Endothelial cell of umbilical vein (primary cell): ENCODE data around the gene AUTS2. TPM values are rescaled to one million over a fixed set of nuclear protein-coding genes. Genes with fewer than 3 reads are reported as not detected.

ENCODE experiments used
- BruUV-seq: library from RNA; stranded (reverse); fragments of 400-500 nt; replicated peaks from 2 replicates; lab custom pipeline; 2021; lab: Mats Ljungman, UMichigan
- CTCF ChIA-PET: fragments of 300-600, 350-600 bp; sonication (Branson Sonifier 250); formaldehyde crosslinking; loops from one replicate; lab custom pipeline; 2021; ENCODE audit warnings: antibody characterized with exemption, inconsistent platforms; lab: Charles Lee
- POLR2A ChIA-PET: fragments of 300-600, 350-600 bp; sonication (Branson Sonifier 250); formaldehyde crosslinking; loops from one replicate; lab custom pipeline; 2021; ENCODE audit warnings: antibody characterized with exemption, inconsistent platforms; lab: Charles Lee
- DNase-seq: peaks from one replicate; pipeline ENCODE4 v3.0.0-alpha.2; 2011; ENCODE audit warnings: low read depth, low spot score
- FAIRE-seq: peaks from 2 replicates; lab custom pipeline; 2011; peaks lifted over from hg19 to GRCh38; lab: Jason Lieb, UNC
- H2AFZ ChIP-seq: 2 replicates; pipeline ENCODE4 v1.6.0; 2012; ENCODE audit warnings: low read depth, low read length, control low read depth, inconsistent platforms
- H3K27ac ChIP-seq: 2 replicates; pipeline ENCODE4 v1.5.1; 2011; ENCODE audit warnings: low read depth, mild to moderate bottlenecking, control low read depth, low read length, moderate library complexity; ENCODE audit not compliant: insufficient read depth
- H3K27me3 ChIP-seq, 2 experiments: 2 replicates each; pipeline versions ENCODE4 v1.6.0 to v1.6.1; 2011; ENCODE audit warnings: low read length in 2 of 2, mixed read lengths in 1 of 2; ENCODE audit not compliant: control insufficient read depth in 2 of 2, insufficient read depth in 2 of 2
- H3K36me3 ChIP-seq, 2 experiments: 2 replicates in 1 of 2; 3 replicates in 1 of 2; pipeline ENCODE4 v1.5.1; 2011; ENCODE audit warnings: low read length in 2 of 2, mild to moderate bottlenecking in 1 of 2, moderate library complexity in 1 of 2; ENCODE audit not compliant: control insufficient read depth in 2 of 2, insufficient read depth in 2 of 2; ENCODE audit errors: extremely low read depth in 1 of 2
- H3K4me1 ChIP-seq: 3 replicates; pipeline ENCODE4 v1.5.1; 2011; ENCODE audit warnings: mild to moderate bottlenecking, low read length; ENCODE audit not compliant: control insufficient read depth, insufficient read depth; ENCODE audit errors: extremely low read depth
- H3K4me2 ChIP-seq: 2 replicates; pipeline ENCODE4 v1.6.1; 2011; ENCODE audit warnings: low read length, control low read depth, mixed read lengths; ENCODE audit not compliant: insufficient read depth
- H3K4me3 ChIP-seq, 3 experiments: fragments of 200-600 bp in 1 of 3; sonication (generic), shearing (Covaris generic) in 1 of 3; replicated peaks in 1 of 3; 2 replicates each; pipeline ENCODE4 v1.5.1; 2011 to 2016; ENCODE audit warnings: control low read depth in 3 of 3, low read length in 3 of 3, mild to moderate bottlenecking in 2 of 3, inconsistent platforms in 1 of 3, low read depth in 1 of 3, moderate library complexity in 1 of 3; ENCODE audit not compliant: insufficient read depth in 1 of 3
- H3K79me2 ChIP-seq: 2 replicates; pipeline ENCODE4 v1.6.0; 2012; ENCODE audit warnings: low read length, inconsistent platforms; ENCODE audit not compliant: control insufficient read depth, insufficient read depth
- H3K9ac ChIP-seq: replicated peaks from 2 replicates; pipeline ENCODE3; 2011; ENCODE audit warnings: low read length, control low read depth; ENCODE audit not compliant: insufficient read depth; ENCODE audit errors: extremely low read depth
- H3K9me1 ChIP-seq: replicated peaks from 3 replicates; pipeline ENCODE4 v1.6.0; 2011; ENCODE audit warnings: mild to moderate bottlenecking, low read length; ENCODE audit not compliant: control insufficient read depth, insufficient read depth; ENCODE audit errors: extremely low read depth
- H3K9me3 ChIP-seq: replicated peaks from 2 replicates; pipeline ENCODE4 v1.5.1; 2012; ENCODE audit warnings: low read length, inconsistent platforms; ENCODE audit not compliant: control insufficient read depth, insufficient read depth
- H4K20me1 ChIP-seq: replicated peaks from 2 replicates; pipeline ENCODE3; 2011; ENCODE audit warnings: mild to moderate bottlenecking, low read length; ENCODE audit not compliant: control insufficient read depth, insufficient read depth; ENCODE audit errors: extremely low read depth
- EZH2 ChIP-seq: IDR thresholded peaks from 2 replicates; pipeline ENCODE4 v1.6.1; 2012; ENCODE audit warnings: borderline replicate concordance, low read depth, mild to moderate bottlenecking, moderate library complexity, low read length, inconsistent platforms; ENCODE audit not compliant: severe bottlenecking
- FOS ChIP-seq: IDR thresholded peaks from 2 replicates; pipeline ENCODE4 v1.6.1; 2011; ENCODE audit warnings: mild to moderate bottlenecking, low read length, moderate library complexity, borderline replicate concordance; ENCODE audit not compliant: insufficient read depth
- GATA2 ChIP-seq: IDR thresholded peaks from 2 replicates; pipeline ENCODE4 v1.7.0; 2011; ENCODE audit warnings: low read depth, mild to moderate bottlenecking, moderate library complexity, mixed read lengths, low read length; ENCODE audit not compliant: insufficient read length, insufficient read depth
- JUN ChIP-seq: IDR thresholded peaks from 2 replicates; pipeline ENCODE4 v1.6.1; 2011; ENCODE audit warnings: borderline replicate concordance, low read depth; ENCODE audit not compliant: insufficient read length, insufficient read depth
- MYC ChIP-seq: IDR thresholded peaks from one replicate; pipeline ENCODE4 v1.6.1; 2011; ENCODE audit warnings: mild to moderate bottlenecking, low read depth, low read length
- POLR2A ChIP-seq: IDR thresholded peaks from 2 replicates; pipeline ENCODE4 v1.6.1; 2012; ENCODE audit warnings: low read depth, mild to moderate bottlenecking, control low read depth, low read length
- POLR2AphosphoS5 ChIP-seq: IDR thresholded peaks from 2 replicates; pipeline ENCODE4 v1.6.1; 2012; ENCODE audit warnings: low read depth, mild to moderate bottlenecking, control low read depth, low read length, moderate library complexity; ENCODE audit not compliant: insufficient read depth
- dilution Hi-C: fragments of 300-500 bp; cut with MboI; formaldehyde crosslinking; loops from one replicate; pipeline ENCODE4 v1.15.0; 2019; ENCODE audit warnings: low sequenced_read_pairs; ENCODE audit not compliant: extremely low pct_ligation_motif_present
- intact Hi-C: fragments of 100-400 bp; cut with micrococcal nuclease; formaldehyde crosslinking; loops from one replicate; pipeline ENCODE4 v1.10.0; 2022
- polyA plus RNA-seq, 4 experiments: library from polyadenylated mRNA; depleted of rRNA in 3 of 4; stranded (reverse) in 3 of 4; unstranded in 1 of 4; fragments of >200 nt; gene quantifications; 2 replicates each; pipeline versions ENCODE4 v1.2.1 to v1.2.3, GENCODE V29; 2011 to 2012; ENCODE audit warnings: missing spikeins in 1 of 4
- total RNA-seq: library from RNA; stranded (reverse); gene quantifications from 2 replicates; pipeline ENCODE4 v1.2.3, GENCODE V29; 2021
- TF ChIP-seq, protein P1 (sequence below): IDR thresholded peaks from 2 replicates; pipeline ENCODE4 v1.6.1; 2011; ENCODE audit not compliant: insufficient read depth, insufficient read length
- TF ChIP-seq, protein P2 (sequence below), 2 donors: IDR thresholded peaks; 1 replicate in 1 of 2; 2 replicates in 1 of 2; pipeline ENCODE4 v1.5.1; 2011; ENCODE audit warnings: low read length in 2 of 2, mild to moderate bottlenecking in 2 of 2, moderate library complexity in 2 of 2, control low read depth in 1 of 2, inconsistent platforms in 1 of 2, low read depth in 1 of 2; ENCODE audit not compliant: insufficient read depth in 1 of 2; ENCODE audit errors: extremely low read depth in 1 of 2

The AUTS2 gene
- total and polyA plus RNA-seq, 2 donors (not counting 3 experiments of a cell fraction or from before 2014, with no cell fraction given), result 0.59 to 8.0 TPM

- Histone ChIP-seq H2AFZ (no peak overlapping the region), H3K36me3 (no peaks in the 10 kb centered on the region), H3K9me1 (no peaks in the 10 kb centered on the region), H3K4me3 (no peak overlapping the region), H3K4me2 (no peak overlapping the region), H3K27ac (no peak overlapping the region), H3K9me3 (no peaks in the 10 kb centered on the region), H4K20me1 (no peaks in the 10 kb centered on the region), H3K27me3 (no peaks in the 10 kb centered on the region), H3K4me1 (no peaks in the 10 kb centered on the region), H3K9ac (no peak overlapping the region), H3K79me2 (no peaks in the 10 kb centered on the region)
- POLR2A ChIA-PET, result no interaction called here
- TF ChIP-seq POLR2AphosphoS5 (no peak), MYC (no peak), JUN (no peak), POLR2A (no peak), GATA2 (no peak)
- TF ChIP-seq, protein P1, sequence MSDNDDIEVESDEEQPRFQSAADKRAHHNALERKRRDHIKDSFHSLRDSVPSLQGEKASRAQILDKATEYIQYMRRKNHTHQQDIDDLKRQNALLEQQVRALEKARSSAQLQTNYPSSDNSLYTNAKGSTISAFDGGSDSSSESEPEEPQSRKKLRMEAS, result no peak
- DNase-seq, result no peak
- dilution Hi-C loops (no loop called here), intact Hi-C loops (no loop called here)
- FAIRE-seq, result no peak
- CTCF ChIA-PET, result no interaction called here
- BruUV-seq, result no TSS peak
Observed at GRCh38 chr7:69883399-69883891, 285.2 kb downstream of the AUTS2 start.

DNA sequence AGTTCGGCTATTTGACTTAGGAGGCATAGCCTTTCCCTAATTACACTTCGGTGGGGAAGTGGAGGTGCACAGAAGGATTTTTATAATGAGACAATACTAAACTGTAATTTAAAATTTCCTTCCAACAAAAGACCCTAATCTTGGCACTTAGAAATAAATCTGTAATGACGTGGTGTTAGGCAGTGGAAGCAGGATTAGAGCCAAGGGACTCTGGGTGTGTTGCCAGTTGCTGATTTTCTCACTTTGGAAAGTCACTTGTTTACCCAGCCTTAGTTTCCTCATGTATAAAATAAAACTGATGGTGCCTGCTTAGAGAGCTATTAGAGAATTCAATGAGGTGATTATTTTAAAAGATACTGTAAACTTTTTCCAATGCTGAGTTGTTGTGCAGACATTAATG, 287.2 kb downstream of the AUTS2 start:
- Histone ChIP-seq H3K9ac (no peak overlapping the region), H3K79me2 (no peaks in the 10 kb centered on the region), H3K27me3 (no peaks in the 10 kb centered on the region), H2AFZ (no peak overlapping the region), H3K9me1 (no peaks in the 10 kb centered on the region), H3K4me1 (no peaks in the 10 kb centered on the region), H3K27ac (no peak overlapping the region), H3K9me3 (no peaks in the 10 kb centered on the region), H3K4me2 (no peak overlapping the region), H3K36me3 (no peaks in the 10 kb centered on the region), H3K4me3 (no peak overlapping the region), H4K20me1 (no peaks in the 10 kb centered on the region)
- intact Hi-C loops (no loop called here), dilution Hi-C loops (no loop called here)
- ChIA-PET CTCF (no interaction called here), POLR2A (no interaction called here)
- TF ChIP-seq JUN, result no peak
- TF ChIP-seq, protein P1, result no peak
- TF ChIP-seq MYC, result no peak
- no peak for TF ChIP-seq POLR2A
- no peak for TF ChIP-seq GATA2
- TF ChIP-seq POLR2AphosphoS5, result no peak
- TF ChIP-seq FOS, result no peak
- TF ChIP-seq EZH2, result no peak
- TF ChIP-seq, protein P2, sequence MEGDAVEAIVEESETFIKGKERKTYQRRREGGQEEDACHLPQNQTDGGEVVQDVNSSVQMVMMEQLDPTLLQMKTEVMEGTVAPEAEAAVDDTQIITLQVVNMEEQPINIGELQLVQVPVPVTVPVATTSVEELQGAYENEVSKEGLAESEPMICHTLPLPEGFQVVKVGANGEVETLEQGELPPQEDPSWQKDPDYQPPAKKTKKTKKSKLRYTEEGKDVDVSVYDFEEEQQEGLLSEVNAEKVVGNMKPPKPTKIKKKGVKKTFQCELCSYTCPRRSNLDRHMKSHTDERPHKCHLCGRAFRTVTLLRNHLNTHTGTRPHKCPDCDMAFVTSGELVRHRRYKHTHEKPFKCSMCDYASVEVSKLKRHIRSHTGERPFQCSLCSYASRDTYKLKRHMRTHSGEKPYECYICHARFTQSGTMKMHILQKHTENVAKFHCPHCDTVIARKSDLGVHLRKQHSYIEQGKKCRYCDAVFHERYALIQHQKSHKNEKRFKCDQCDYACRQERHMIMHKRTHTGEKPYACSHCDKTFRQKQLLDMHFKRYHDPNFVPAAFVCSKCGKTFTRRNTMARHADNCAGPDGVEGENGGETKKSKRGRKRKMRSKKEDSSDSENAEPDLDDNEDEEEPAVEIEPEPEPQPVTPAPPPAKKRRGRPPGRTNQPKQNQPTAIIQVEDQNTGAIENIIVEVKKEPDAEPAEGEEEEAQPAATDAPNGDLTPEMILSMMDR (IDR thresholded peaks at IDR 0.05; ENCODE audit: extremely low read depth in 1 of 2, insufficient read depth in 1 of 2, low read depth in 1 of 2, low read length in 2 of 2), result no peak
- DNase-seq (no peak), FAIRE-seq (no peak)
- no TSS peak for BruUV-seq
